Retina (tissue), 1 donor: ENCODE measurements around the gene PTPRG.
"Not testable (repeated sequence)": the region's sequence is repeated elsewhere in the genome, so short reads cannot be mapped to it uniquely, and the experiment has no call there.

Experiments
- DNase-seq: peaks from one replicate; pipeline ENCODE4 v3.0.0-alpha.2; 2016

Gene PTPRG

DNA sequence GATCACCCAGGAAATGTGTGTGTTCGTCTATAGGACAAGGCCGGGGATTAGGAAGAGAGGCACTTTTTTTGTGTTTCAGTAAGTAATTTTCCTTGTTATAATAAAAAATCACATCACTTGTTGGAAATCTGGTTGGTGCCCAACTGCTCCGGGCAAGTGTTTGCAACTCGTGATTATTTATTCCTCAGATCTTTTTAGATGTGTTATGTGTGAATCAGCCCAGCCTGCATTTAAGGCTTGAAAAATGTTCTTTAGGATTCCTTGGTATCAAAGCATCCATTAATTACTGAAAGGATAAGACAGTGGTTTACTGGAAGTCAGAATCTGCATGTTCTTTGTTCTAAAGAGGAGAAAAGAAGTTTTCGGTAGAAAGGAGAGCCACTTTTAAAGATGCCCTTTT lies 466.4 kb downstream of the PTPRG start:
- DNase-seq: no peak

DNA sequence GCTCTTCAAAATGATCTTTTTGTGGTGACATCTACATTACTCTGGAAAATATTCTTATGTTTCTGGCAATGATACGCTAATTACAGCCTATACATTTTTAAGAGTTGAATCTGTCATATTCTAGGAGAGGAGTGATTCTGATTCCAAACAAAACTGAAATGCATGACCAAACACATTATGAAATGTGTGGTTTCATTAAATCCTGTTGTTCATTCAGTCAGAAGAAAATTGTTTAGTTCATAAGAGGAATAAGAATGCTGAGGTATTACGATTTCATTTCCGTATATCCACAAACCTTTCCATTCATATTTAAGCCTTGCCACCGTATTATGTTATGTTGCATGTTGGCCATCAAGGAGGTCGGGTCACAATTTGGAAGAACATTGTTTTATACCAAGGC lies 466.9 kb downstream of the PTPRG start:
- no peak for DNase-seq

DNA sequence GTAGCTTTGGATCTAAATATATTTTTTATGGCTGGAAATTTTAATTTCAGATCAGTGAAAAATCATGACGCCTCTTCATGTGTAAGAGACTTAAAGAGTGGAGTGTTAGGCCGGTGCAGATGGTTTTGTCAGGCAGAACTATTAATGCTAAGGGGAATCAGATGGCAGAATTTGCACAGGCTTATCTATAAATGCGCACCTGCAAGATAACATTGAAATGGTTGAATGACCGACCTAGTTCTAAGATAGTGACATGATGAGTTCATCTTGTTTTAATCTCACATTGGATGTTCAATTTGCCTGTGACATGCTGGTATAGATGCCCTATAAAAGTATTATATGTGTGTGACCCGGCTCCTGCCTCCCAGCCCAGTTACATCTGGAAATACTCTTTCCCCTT lies 471.4 kb downstream of the PTPRG start:
- DNase-seq: no peak

GRCh38 chr3:62035402-62036057 lies 474.2 kb downstream of the PTPRG start:
- DNase-seq: no peak

GRCh38 chr3:62036726-62037125 lies 475.4 kb downstream of the PTPRG start:
- peak; percentile 46 for DNase-seq

GRCh38 chr3:62038798-62039197 lies 477.4 kb downstream of the PTPRG start:
- DNase-seq: not testable (repeated sequence)

GRCh38 chr3:62039586-62039985 lies 478.2 kb downstream of the PTPRG start:
- no peak for DNase-seq

- DNase-seq: no peak
Measured at GRCh38 chr3:62041681-62042080, 480.3 kb downstream of the PTPRG start.

GRCh38 chr3:62044874-62045411 lies 483.6 kb downstream of the PTPRG start:
- DNase-seq: peak; percentile 10

GRCh38 chr3:62046326-62046725 lies 485.0 kb downstream of the PTPRG start:
- DNase-seq: no peak

GRCh38 chr3:62048577-62048976 lies 487.2 kb downstream of the PTPRG start:
- DNase-seq: no peak

GRCh38 chr3:62049033-62049432 lies 487.7 kb downstream of the PTPRG start:
- no peak for DNase-seq

DNA sequence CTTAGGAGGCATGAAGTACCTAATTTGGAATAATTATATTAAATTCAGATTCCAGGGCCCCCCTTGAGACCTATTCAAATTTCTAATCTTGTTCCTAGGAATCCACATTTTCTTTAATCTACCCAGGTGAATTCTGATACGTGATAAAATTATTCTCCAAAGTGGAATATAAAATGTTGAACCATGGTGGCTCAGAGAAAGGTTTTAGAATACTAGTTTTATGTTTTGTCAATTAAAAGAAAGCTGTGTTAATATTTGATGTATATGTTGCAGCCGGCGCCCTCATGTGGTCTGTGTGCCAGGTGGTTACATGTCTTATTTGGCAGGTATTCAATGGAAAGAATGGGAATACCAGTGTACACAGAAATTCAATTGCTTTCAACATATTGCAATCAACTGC lies 490.1 kb downstream of the PTPRG start:
- DNase-seq: no peak

DNA sequence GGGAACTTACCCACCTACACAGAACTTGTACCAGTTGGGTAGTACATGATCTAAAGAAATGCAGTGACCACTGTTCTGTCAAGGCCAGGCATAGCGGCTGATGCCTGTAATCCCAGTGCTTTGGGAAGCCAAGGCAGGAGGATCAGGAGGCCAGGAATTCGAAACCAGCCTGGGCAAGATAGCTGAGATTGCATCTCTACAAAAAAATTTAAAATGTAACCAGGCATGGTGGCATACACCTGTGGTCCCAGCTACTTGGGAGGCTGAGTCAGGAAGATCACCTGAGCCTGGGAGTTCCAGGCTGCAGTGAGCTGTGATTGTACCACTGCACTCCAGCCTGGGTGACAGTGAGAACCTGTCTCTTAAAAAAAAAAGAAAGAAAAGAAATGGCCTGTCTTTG lies 491.0 kb downstream of the PTPRG start:
- DNase-seq: no peak

GRCh38 chr3:62056658-62057057 lies 495.3 kb downstream of the PTPRG start:
- DNase-seq: no peak

GRCh38 chr3:62057339-62058047 lies 496.1 kb downstream of the PTPRG start:
- DNase-seq: no peak

- DNase-seq: no peak
Measured at GRCh38 chr3:62065985-62066693, 504.8 kb downstream of the PTPRG start.

DNA sequence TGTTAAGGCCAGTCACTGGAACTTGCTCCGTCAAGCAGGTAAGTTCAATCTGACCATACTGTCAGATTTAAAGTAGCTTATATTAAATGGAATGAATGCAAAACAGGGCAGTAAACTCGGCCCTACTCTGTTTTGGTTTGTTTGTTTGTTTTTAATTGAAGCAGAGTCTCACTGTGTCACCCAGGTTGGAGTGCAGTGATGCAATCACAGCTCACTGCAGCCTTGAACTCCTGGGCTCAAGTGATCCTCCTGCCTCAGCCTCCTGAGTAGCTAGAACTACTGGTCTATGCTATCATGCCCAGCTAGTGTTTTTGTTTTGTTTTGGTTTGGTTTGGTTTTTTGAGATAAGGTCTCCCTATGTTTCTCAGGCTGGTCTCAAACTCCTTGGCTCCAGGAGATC lies 507.0 kb downstream of the PTPRG start:
- DNase-seq: no peak

DNA sequence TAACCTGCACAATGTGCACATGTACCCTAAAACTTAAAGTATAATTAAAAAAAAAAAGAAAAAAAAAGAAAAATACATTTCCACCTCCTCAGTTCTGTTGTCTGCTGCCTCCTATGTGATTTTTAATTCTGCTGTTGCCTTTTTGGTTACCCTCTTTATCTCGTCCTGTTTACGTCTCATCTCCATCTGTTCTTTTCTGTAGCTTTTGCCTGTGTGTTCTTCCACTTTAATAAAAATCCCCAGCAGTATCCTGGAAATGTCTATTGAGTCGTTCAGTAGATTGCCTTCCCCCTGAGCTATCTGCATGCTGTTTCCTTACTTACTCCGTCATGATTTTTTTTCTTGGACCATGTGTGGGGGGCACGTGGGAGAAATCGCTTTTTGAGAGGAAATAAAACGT lies 509.5 kb downstream of the PTPRG start:
- DNase-seq: no peak

- no peak for DNase-seq
Measured at GRCh38 chr3:62073038-62073437, 511.7 kb downstream of the PTPRG start.

- no peak for DNase-seq
Measured at GRCh38 chr3:62084558-62084957, 523.2 kb downstream of the PTPRG start.

DNA sequence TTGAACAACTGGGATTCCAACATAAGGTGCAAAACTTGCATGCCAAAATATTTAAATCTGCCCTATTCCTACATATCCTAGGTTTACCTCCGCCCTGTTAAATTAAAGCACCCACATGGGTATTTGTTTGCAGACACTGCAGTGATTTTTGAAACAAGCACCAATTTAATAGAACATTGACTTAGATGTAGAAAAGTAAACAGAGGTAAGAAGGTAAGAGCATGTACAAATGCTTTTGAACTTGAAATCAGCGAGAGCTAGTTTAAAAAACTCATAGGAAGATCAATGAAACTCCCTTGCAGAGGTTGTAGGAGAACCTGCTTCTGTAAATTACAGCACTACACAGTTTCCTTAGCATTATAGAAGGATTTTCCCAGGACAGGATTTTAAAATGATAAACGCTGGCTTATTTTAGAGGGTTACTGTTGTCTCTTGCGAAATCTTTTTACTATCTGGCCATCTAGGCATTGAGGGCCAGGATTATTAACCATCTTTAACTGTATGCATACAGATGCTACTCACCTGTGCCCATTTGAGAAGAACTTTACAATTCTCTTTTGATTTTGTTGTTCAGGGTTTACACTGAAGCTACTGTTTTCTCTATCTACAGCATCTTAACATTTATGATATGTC lies 527.2 kb downstream of the PTPRG start:
- DNase-seq: no peak

DNA sequence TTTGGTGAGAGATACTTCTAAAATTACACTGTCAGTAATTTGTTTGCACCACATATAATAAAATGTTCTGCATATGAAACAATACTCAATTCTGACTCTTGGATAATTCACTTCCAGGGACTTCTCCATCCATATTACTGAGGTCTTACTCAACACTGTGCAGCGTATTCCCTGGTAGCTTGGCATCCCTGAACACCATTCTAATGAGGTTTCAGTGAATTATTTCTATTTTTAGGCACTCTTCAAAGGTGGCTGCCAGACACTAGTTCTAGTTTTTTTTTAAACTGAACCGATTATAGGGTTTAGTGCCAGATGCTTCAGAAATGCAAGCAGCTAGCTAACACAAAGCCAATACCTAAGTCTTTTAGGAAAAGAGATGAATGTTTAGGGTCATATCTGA lies 528.7 kb downstream of the PTPRG start:
- DNase-seq: no peak
